Endothelial cell of umbilical vein (primary cell): Measurements from ENCODE around the gene NLRC3. TPM values are rescaled to one million over a fixed set of nuclear protein-coding genes. Genes with fewer than 3 reads are reported as not detected.

Experiments used
- BruUV-seq: library from RNA; stranded (reverse); fragments of 400-500 nt; replicated peaks from 2 replicates; lab custom pipeline; 2021; lab: Mats Ljungman, UMichigan
- CTCF ChIA-PET: fragments of 300-600, 350-600 bp; sonication (Branson Sonifier 250); formaldehyde crosslinking; loops from one replicate; lab custom pipeline; 2021; ENCODE audit warnings: antibody characterized with exemption, inconsistent platforms; lab: Charles Lee
- POLR2A ChIA-PET: fragments of 300-600, 350-600 bp; sonication (Branson Sonifier 250); formaldehyde crosslinking; loops from one replicate; lab custom pipeline; 2021; ENCODE audit warnings: antibody characterized with exemption, inconsistent platforms; lab: Charles Lee
- DNase-seq: peaks from one replicate; pipeline ENCODE4 v3.0.0-alpha.2; 2011; ENCODE audit warnings: low read depth, low spot score
- FAIRE-seq: peaks from 2 replicates; lab custom pipeline; 2011; peaks lifted over from hg19 to GRCh38; lab: Jason Lieb, UNC
- H2AFZ ChIP-seq: 2 replicates; pipeline ENCODE4 v1.6.0; 2012; ENCODE audit warnings: low read depth, low read length, control low read depth, inconsistent platforms
- H3K27ac ChIP-seq: 2 replicates; pipeline ENCODE4 v1.5.1; 2011; ENCODE audit warnings: low read depth, mild to moderate bottlenecking, control low read depth, low read length, moderate library complexity; ENCODE audit not compliant: insufficient read depth
- H3K27me3 ChIP-seq, 2 experiments: 2 replicates each; pipeline versions ENCODE4 v1.6.0 to v1.6.1; 2011; ENCODE audit warnings: low read length in 2 of 2, mixed read lengths in 1 of 2; ENCODE audit not compliant: control insufficient read depth in 2 of 2, insufficient read depth in 2 of 2
- H3K36me3 ChIP-seq, 2 experiments: 2 replicates in 1 of 2; 3 replicates in 1 of 2; pipeline ENCODE4 v1.5.1; 2011; ENCODE audit warnings: low read length in 2 of 2, mild to moderate bottlenecking in 1 of 2, moderate library complexity in 1 of 2; ENCODE audit not compliant: control insufficient read depth in 2 of 2, insufficient read depth in 2 of 2; ENCODE audit errors: extremely low read depth in 1 of 2
- H3K4me1 ChIP-seq: 3 replicates; pipeline ENCODE4 v1.5.1; 2011; ENCODE audit warnings: mild to moderate bottlenecking, low read length; ENCODE audit not compliant: control insufficient read depth, insufficient read depth; ENCODE audit errors: extremely low read depth
- H3K4me2 ChIP-seq: 2 replicates; pipeline ENCODE4 v1.6.1; 2011; ENCODE audit warnings: low read length, control low read depth, mixed read lengths; ENCODE audit not compliant: insufficient read depth
- H3K4me3 ChIP-seq, 3 experiments: fragments of 200-600 bp in 1 of 3; sonication (generic), shearing (Covaris generic) in 1 of 3; replicated peaks in 1 of 3; 2 replicates each; pipeline ENCODE4 v1.5.1; 2011 to 2016; ENCODE audit warnings: control low read depth in 3 of 3, low read length in 3 of 3, mild to moderate bottlenecking in 2 of 3, inconsistent platforms in 1 of 3, low read depth in 1 of 3, moderate library complexity in 1 of 3; ENCODE audit not compliant: insufficient read depth in 1 of 3
- H3K79me2 ChIP-seq: 2 replicates; pipeline ENCODE4 v1.6.0; 2012; ENCODE audit warnings: low read length, inconsistent platforms; ENCODE audit not compliant: control insufficient read depth, insufficient read depth
- H3K9ac ChIP-seq: replicated peaks from 2 replicates; pipeline ENCODE3; 2011; ENCODE audit warnings: low read length, control low read depth; ENCODE audit not compliant: insufficient read depth; ENCODE audit errors: extremely low read depth
- H3K9me1 ChIP-seq: replicated peaks from 3 replicates; pipeline ENCODE4 v1.6.0; 2011; ENCODE audit warnings: mild to moderate bottlenecking, low read length; ENCODE audit not compliant: control insufficient read depth, insufficient read depth; ENCODE audit errors: extremely low read depth
- H3K9me3 ChIP-seq: replicated peaks from 2 replicates; pipeline ENCODE4 v1.5.1; 2012; ENCODE audit warnings: low read length, inconsistent platforms; ENCODE audit not compliant: control insufficient read depth, insufficient read depth
- H4K20me1 ChIP-seq: replicated peaks from 2 replicates; pipeline ENCODE3; 2011; ENCODE audit warnings: mild to moderate bottlenecking, low read length; ENCODE audit not compliant: control insufficient read depth, insufficient read depth; ENCODE audit errors: extremely low read depth
- CTCF ChIP-seq, 2 donors: IDR thresholded peaks; 1 replicate in 1 of 2; 2 replicates in 1 of 2; pipeline ENCODE4 v1.5.1; 2011; ENCODE audit warnings: low read length in 2 of 2, mild to moderate bottlenecking in 2 of 2, moderate library complexity in 2 of 2, control low read depth in 1 of 2, inconsistent platforms in 1 of 2, low read depth in 1 of 2; ENCODE audit not compliant: insufficient read depth in 1 of 2; ENCODE audit errors: extremely low read depth in 1 of 2
- EZH2 ChIP-seq: IDR thresholded peaks from 2 replicates; pipeline ENCODE4 v1.6.1; 2012; ENCODE audit warnings: borderline replicate concordance, low read depth, mild to moderate bottlenecking, moderate library complexity, low read length, inconsistent platforms; ENCODE audit not compliant: severe bottlenecking
- FOS ChIP-seq: IDR thresholded peaks from 2 replicates; pipeline ENCODE4 v1.6.1; 2011; ENCODE audit warnings: mild to moderate bottlenecking, low read length, moderate library complexity, borderline replicate concordance; ENCODE audit not compliant: insufficient read depth
- GATA2 ChIP-seq: IDR thresholded peaks from 2 replicates; pipeline ENCODE4 v1.7.0; 2011; ENCODE audit warnings: low read depth, mild to moderate bottlenecking, moderate library complexity, mixed read lengths, low read length; ENCODE audit not compliant: insufficient read length, insufficient read depth
- JUN ChIP-seq: IDR thresholded peaks from 2 replicates; pipeline ENCODE4 v1.6.1; 2011; ENCODE audit warnings: borderline replicate concordance, low read depth; ENCODE audit not compliant: insufficient read length, insufficient read depth
- MAX ChIP-seq: IDR thresholded peaks from 2 replicates; pipeline ENCODE4 v1.6.1; 2011; ENCODE audit not compliant: insufficient read depth, insufficient read length
- MYC ChIP-seq: IDR thresholded peaks from one replicate; pipeline ENCODE4 v1.6.1; 2011; ENCODE audit warnings: mild to moderate bottlenecking, low read depth, low read length
- POLR2A ChIP-seq: IDR thresholded peaks from 2 replicates; pipeline ENCODE4 v1.6.1; 2012; ENCODE audit warnings: low read depth, mild to moderate bottlenecking, control low read depth, low read length
- POLR2AphosphoS5 ChIP-seq: IDR thresholded peaks from 2 replicates; pipeline ENCODE4 v1.6.1; 2012; ENCODE audit warnings: low read depth, mild to moderate bottlenecking, control low read depth, low read length, moderate library complexity; ENCODE audit not compliant: insufficient read depth
- dilution Hi-C: fragments of 300-500 bp; cut with MboI; formaldehyde crosslinking; loops from one replicate; pipeline ENCODE4 v1.15.0; 2019; ENCODE audit warnings: low sequenced_read_pairs; ENCODE audit not compliant: extremely low pct_ligation_motif_present
- intact Hi-C: fragments of 100-400 bp; cut with micrococcal nuclease; formaldehyde crosslinking; loops from one replicate; pipeline ENCODE4 v1.10.0; 2022
- polyA plus RNA-seq, 4 experiments: library from polyadenylated mRNA; depleted of rRNA in 3 of 4; stranded (reverse) in 3 of 4; unstranded in 1 of 4; fragments of >200 nt; gene quantifications; 2 replicates each; pipeline versions ENCODE4 v1.2.1 to v1.2.3, GENCODE V29; 2011 to 2012; ENCODE audit warnings: missing spikeins in 1 of 4
- total RNA-seq: library from RNA; stranded (reverse); gene quantifications from 2 replicates; pipeline ENCODE4 v1.2.3, GENCODE V29; 2021

NLRC3 gene
- total and polyA plus RNA-seq, 2 donors (not counting 3 experiments of a cell fraction or from before 2014, with no cell fraction given): 0.84 to 3.4 TPM

- CTCF ChIA-PET: no interaction called here
- peaks cover 5 to 17% of the 10 kb centered on the region in 2 experiments for H3K36me3 ChIP-seq
- intact Hi-C loops: no loop called here
Measured at GRCh38 chr16:3510416-3510815, 66.8 kb downstream of the NLRC3 start.

More at GRCh38 chr16:3510416-3510815, 66.8 kb downstream of the NLRC3 start:
- Histone ChIP-seq H3K4me3 (no peak overlapping the region), H3K79me2 (no peaks in the 10 kb centered on the region), H3K4me1 (no peaks in the 10 kb centered on the region), H3K27ac (no peak overlapping the region), H2AFZ (no peak overlapping the region), H3K9me3 (no peaks in the 10 kb centered on the region), H3K9me1 (no peaks in the 10 kb centered on the region), H4K20me1 (no peaks in the 10 kb centered on the region), H3K9ac (no peak overlapping the region), H3K4me2 (no peak overlapping the region), H3K27me3 (no peaks in the 10 kb centered on the region)
- DNase-seq: no peak
- POLR2A ChIA-PET: interaction anchor here (0.6 kb wide), 1 partner anchor 188 kb away, joined by 4 read pairs; no protein-coding TSS in a partner anchor
- BruUV-seq: no TSS peak
- no peak for FAIRE-seq
- TF ChIP-seq GATA2 (no peak), FOS (no peak), POLR2A (no peak), MYC (no peak), EZH2 (no peak), POLR2AphosphoS5 (no peak), JUN (no peak), MAX (no peak), CTCF (IDR thresholded peaks at IDR 0.05; ENCODE audit: extremely low read depth in 1 of 2, insufficient read depth in 1 of 2, low read depth in 1 of 2, low read length in 2 of 2) (no peak)
- dilution Hi-C loops: no loop called here
